GM21786 (cell line): ENCODE results near the gene PLRG1.
A peak's percentile ranks its signal among the peaks of the same experiment; 100 is the strongest.
"Not testable (repeated sequence)": the region's sequence is repeated elsewhere in the genome, so short reads cannot be mapped to it uniquely, and the experiment has no call there.

ENCODE experiments used
- ATAC-seq: cut with Tn5 transposase; IDR thresholded peaks from one replicate; pipeline ENCODE4 v1.9.1; 2021; ENCODE audit not compliant: unreplicated experiment

The PLRG1 gene

GRCh38 chr4:154549894-154550790 is at the start of gene PLRG1:
PLRG1 (minus strand) TSS chr4:154550400; CDS start chr4:154550308, 92 bp downstream.
- peak; percentile 95 for ATAC-seq

GRCh38 chr4:154597798-154598774 is 47.9 kb upstream of the PLRG1 start:
- no peak for ATAC-seq

- ATAC-seq = not testable (repeated sequence)
Observed at GRCh38 chr4:154597281-154597680, 47.1 kb upstream of the PLRG1 start.

- no peak for ATAC-seq
Observed at GRCh38 chr4:154595807-154596206, 45.6 kb upstream of the PLRG1 start.

- ATAC-seq = not testable (repeated sequence)
Observed at GRCh38 chr4:154594343-154594742, 44.1 kb upstream of the PLRG1 start.

GRCh38 chr4:154593868-154594267 is 43.7 kb upstream of the PLRG1 start:
- ATAC-seq = no peak

- ATAC-seq = no peak
Observed at GRCh38 chr4:154591890-154592289, 41.7 kb upstream of the PLRG1 start.

GRCh38 chr4:154590329-154591006 is 40.3 kb upstream of the PLRG1 start, which contains the start of gene FGA:
FGA (minus strand) TSS chr4:154590742; CDS start chr4:154590687, 55 bp downstream.
- no peak for ATAC-seq

- no peak for ATAC-seq
Observed at GRCh38 chr4:154589296-154590197, 39.3 kb upstream of the PLRG1 start.

GRCh38 chr4:154588198-154588597 is 38.0 kb upstream of the PLRG1 start:
- no peak for ATAC-seq

- no peak for ATAC-seq
Observed at GRCh38 chr4:154586296-154587033, 36.3 kb upstream of the PLRG1 start.

GRCh38 chr4:154585369-154586018 is 35.3 kb upstream of the PLRG1 start:
- no peak for ATAC-seq

- ATAC-seq = no peak
Observed at GRCh38 chr4:154584259-154584658, 34.1 kb upstream of the PLRG1 start.

- no peak for ATAC-seq
Observed at GRCh38 chr4:154583677-154584076, 33.5 kb upstream of the PLRG1 start.

- ATAC-seq = no peak
Observed at GRCh38 chr4:154583230-154583629, 33.0 kb upstream of the PLRG1 start.

- no peak for ATAC-seq
Observed at GRCh38 chr4:154582723-154583122, 32.5 kb upstream of the PLRG1 start.

- ATAC-seq = no peak
Observed at GRCh38 chr4:154579927-154580326, 29.7 kb upstream of the PLRG1 start.

- no peak for ATAC-seq
Observed at GRCh38 chr4:154578919-154579318, 28.7 kb upstream of the PLRG1 start.

GRCh38 chr4:154577324-154577723 is 27.1 kb upstream of the PLRG1 start:
- no peak for ATAC-seq
